GM12878 (cell line): Measurements from ENCODE around the gene FNIP1. TPM values are rescaled to one million over a fixed set of nuclear protein-coding genes. Genes with fewer than 3 reads are reported as not detected.

Source experiments
- ATAC-seq: fragments of 200-7000 bp; cut with Tn5 transposase; 3 replicates; pipeline ENCODE4 v1.9.1; 2020; ENCODE audit warnings: mild to moderate bottlenecking, moderate library complexity
- BruUV-seq: library from RNA; stranded (reverse); fragments of 400-500 nt; replicated peaks from 2 replicates; lab custom pipeline; 2021; lab: Mats Ljungman, UMichigan
- CTCF ChIA-PET: fragments of 300-600 bp; sonication (Branson Sonifier 250); formaldehyde crosslinking; extraction: SDS; loops from one replicate; lab custom pipeline; 2021; ENCODE audit warnings: inconsistent platforms; lab: Yijun Ruan, JAX
- POLR2A ChIA-PET: fragments of 350-600 bp; formaldehyde crosslinking; extraction: SDS; loops from one replicate; lab custom pipeline; 2021; ENCODE audit warnings: inconsistent platforms; lab: Charles Lee
- RAD21 ChIA-PET: fragments of 300-600 bp; sonication (Branson Sonifier 250); formaldehyde crosslinking; loops from one replicate; lab custom pipeline; 2023; ENCODE audit warnings: antibody characterized with exemption; ENCODE audit not compliant: unreplicated experiment; lab: Charles Lee
- SMC1A ChIA-PET: fragments of 300-600 bp; sonication (Branson Sonifier 250); formaldehyde crosslinking; loops from one replicate; lab custom pipeline; 2023; ENCODE audit not compliant: unreplicated experiment, uncharacterized antibody; lab: Charles Lee
- DNase-seq: peaks from one replicate; pipeline ENCODE4 v3.0.0-alpha.2; 2011; ENCODE audit warnings: low read depth, low spot score
- FAIRE-seq: peaks from 3 replicates; lab custom pipeline; 2011; peaks lifted over from hg19 to GRCh38; lab: Jason Lieb, UNC
- H2AFZ ChIP-seq: 2 replicates; pipeline ENCODE4 v1.6.0; 2011; ENCODE audit warnings: low read depth, low read length, control low read depth; ENCODE audit not compliant: control insufficient read depth
- H3K27ac ChIP-seq: 2 replicates; pipeline ENCODE4 v1.5.1; 2011; ENCODE audit warnings: control low read depth; ENCODE audit not compliant: control insufficient read depth, insufficient read depth
- H3K27me3 ChIP-seq, 2 experiments: replicated peaks in 1 of 2; 2 replicates each; pipeline versions ENCODE4 v1.6.0 to v1.6.1; 2011; ENCODE audit warnings: low read length in 1 of 2; ENCODE audit not compliant: control insufficient read depth in 2 of 2, insufficient read depth in 2 of 2
- H3K36me3 ChIP-seq, 2 experiments: 2 replicates each; pipeline ENCODE4 v1.5.1; 2011; ENCODE audit warnings: low read length in 1 of 2; ENCODE audit not compliant: control insufficient read depth in 2 of 2, insufficient read depth in 2 of 2
- H3K4me1 ChIP-seq: 2 replicates; pipeline ENCODE4 v1.6.1; 2011; ENCODE audit warnings: mild to moderate bottlenecking, low read length, moderate library complexity, mixed read lengths; ENCODE audit not compliant: control insufficient read depth, insufficient read depth
- H3K4me2 ChIP-seq: 2 replicates; pipeline ENCODE4 v1.6.0; 2011; ENCODE audit warnings: control low read depth; ENCODE audit not compliant: control insufficient read depth, insufficient read depth
- H3K4me3 ChIP-seq: fragments of 200-600 bp; sonication (generic); 2 replicates; pipeline ENCODE4 v1.5.1; 2016
- H3K79me2 ChIP-seq: 2 replicates; pipeline ENCODE4 v1.6.0; 2011; ENCODE audit warnings: low read length; ENCODE audit not compliant: control insufficient read depth, insufficient read depth
- H3K9ac ChIP-seq: 2 replicates; pipeline ENCODE4 v1.8.0; 2011; ENCODE audit warnings: low read length, control low read depth, mixed read lengths; ENCODE audit not compliant: control insufficient read depth, insufficient read depth
- H3K9me3 ChIP-seq: replicated peaks from 3 replicates; pipeline ENCODE4 v1.5.1; 2011; ENCODE audit warnings: mild to moderate bottlenecking, low read length; ENCODE audit not compliant: control insufficient read depth, insufficient read depth
- H4K20me1 ChIP-seq: 2 replicates; pipeline ENCODE4 v1.6.0; 2011; ENCODE audit not compliant: control insufficient read depth, insufficient read depth
- BCLAF1 ChIP-seq: fragments of 450-650 bp; IDR thresholded peaks from 2 replicates; pipeline ENCODE4 v1.6.1; 2017; ENCODE audit warnings: antibody characterized with exemption, mild to moderate bottlenecking, moderate library complexity
- BRCA1 ChIP-seq: IDR thresholded peaks from 2 replicates; pipeline ENCODE4 v1.6.1; 2011; ENCODE audit warnings: low read depth, low read length, improper control_type of control experiment
- IRF3 ChIP-seq: fragments of 450-650 bp; IDR thresholded peaks from 2 replicates; pipeline ENCODE4 v1.6.1; 2014; ENCODE audit warnings: mild to moderate bottlenecking
- JUNB ChIP-seq: IDR thresholded peaks from 2 replicates; pipeline ENCODE4 v1.6.1; 2016; ENCODE audit warnings: antibody characterized with exemption, mild to moderate bottlenecking
- JUND ChIP-seq: IDR thresholded peaks from 2 replicates; pipeline ENCODE4 v1.6.1; 2012; ENCODE audit warnings: low read depth, mild to moderate bottlenecking, low read length, improper control_type of control experiment, moderate library complexity
- NFYB ChIP-seq: IDR thresholded peaks from 2 replicates; pipeline ENCODE4 v1.6.1; 2011; ENCODE audit warnings: low read depth, mild to moderate bottlenecking, low read length, improper control_type of control experiment, moderate library complexity; ENCODE audit not compliant: insufficient read depth
- PAX5 ChIP-seq: IDR thresholded peaks from 2 replicates; pipeline ENCODE4 v1.6.1; 2011; ENCODE audit warnings: low read depth, low read length, borderline replicate concordance
- RBBP5 ChIP-seq: fragments of 200-600 bp; sonication (generic); conservative IDR thresholded peaks from 2 replicates; pipeline ENCODE4 v1.6.1; 2016
- TAF1 ChIP-seq: IDR thresholded peaks from 2 replicates; pipeline ENCODE4 v1.6.1; 2011; ENCODE audit warnings: mild to moderate bottlenecking, low read depth, low read length, borderline replicate concordance
- ZNF217 ChIP-seq: fragments of 450-650 bp; IDR thresholded peaks from 2 replicates; pipeline ENCODE4 v1.6.1; 2017; ENCODE audit warnings: antibody characterized with exemption, mild to moderate bottlenecking
- ZZZ3 ChIP-seq: IDR thresholded peaks from 2 replicates; pipeline ENCODE4 v1.6.1; 2011; ENCODE audit warnings: low read depth; ENCODE audit not compliant: control insufficient read depth, insufficient read length
- WGBS: methylation state at CpG from one replicate; pipeline ENCODE4 v1.1.6; 2016; ENCODE audit warnings: low lambda C conversion rate; ENCODE audit not compliant: insufficient replicate concordance, insufficient coverage; ENCODE audit errors: missing lambda C conversion rate; 5-methylcytosine and 5-hydroxymethylcytosine counted together
- in situ Hi-C: fragments of 300-500 bp; cut with MboI; formaldehyde crosslinking; loops from 9 replicates; pipeline ENCODE4 v1.14.3; 2018; ENCODE audit warnings: mixed read lengths
- intact Hi-C: fragments of 100-400 bp; cut with micrococcal nuclease; formaldehyde crosslinking; loops from one replicate; pipeline ENCODE4 v1.14.2; 2022; ENCODE audit not compliant: unreplicated experiment
- polyA plus RNA-seq, 11 experiments: library from polyadenylated mRNA; depleted of rRNA in 4 of 11; unstranded in 6 of 11; stranded (reverse) in 5 of 11; fragments of >200 nt; fragmentation: Nextera tagmentation in 4 of 11; fragmentation: Illumina TruSeq in 1 of 11; extraction: Ambion mirVana in 4 of 11; extraction: Trizol in 1 of 11; gene quantifications; 1 replicate in 1 of 11; 2 replicates in 10 of 11; pipeline versions ENCODE4 v1.2.1 to v1.2.3, GENCODE V29; 2011 to 2016; ENCODE audit warnings: inconsistent platforms in 2 of 11, missing spikeins in 2 of 11, low read depth in 1 of 11
- total RNA-seq, 4 experiments: library from RNA; depleted of rRNA in 3 of 4; stranded (reverse); fragments of >200 nt in 3 of 4; fragmentation: Illumina TruSeq in 1 of 4; extraction: Trizol in 1 of 4; gene quantifications; 2 replicates each; pipeline versions ENCODE4 v1.2.1 to v1.2.3, GENCODE V29; 2013 to 2021

The FNIP1 gene
- total and polyA plus RNA-seq, 10 of the 15 experiments (the other 5 are each of a cell fraction or from before 2014, with no cell fraction given): 4.3 to 18.0 (median 14.0) TPM

GRCh38 chr5:131751506-131751905 is 45.3 kb downstream of the FNIP1 start (continued):
- no peak for TF ChIP-seq NFYB
- no peak for TF ChIP-seq ZNF217
- no peak for TF ChIP-seq BCLAF1

- ChIA-PET SMC1A (interaction anchor here (0.7 to 1.6 kb wide), 3 partner anchors 10 to 52 kb away, joined by 3 to 4 read pairs (median 3); no protein-coding TSS in a partner anchor), POLR2A (interaction anchor here (0.6 kb wide), 1 partner anchor 103 kb away, joined by 3 read pairs; no protein-coding TSS in a partner anchor), CTCF (interaction anchor here (0.6 to 1.5 kb wide), 3 partner anchors 14 to 216 kb away, joined by 3 to 6 read pairs (median 3); no protein-coding TSS in a partner anchor), RAD21 (interaction anchor here (0.5 to 0.7 kb wide), 2 partner anchors 43 to 62 kb away, joined by 3 read pairs; no protein-coding TSS in a partner anchor)
- FAIRE-seq (no peak), ATAC-seq (no peak), DNase-seq (no peak)
- Histone ChIP-seq H3K36me3 (no peaks in the 10 kb centered on the region), H3K27ac (no peak overlapping the region), H2AFZ (no peak overlapping the region), H3K27me3 (no peaks in the 10 kb centered on the region), H3K79me2 (peaks cover 18% of the 10 kb centered on the region), H3K4me2 (no peak overlapping the region), H3K9ac (no peak overlapping the region), H4K20me1 (no peaks in the 10 kb centered on the region), H3K4me1 (peaks cover 9% of the 10 kb centered on the region; the same call in 1 of the 2 replicates), H3K4me3 (no peak overlapping the region), H3K9me3 (no peaks in the 10 kb centered on the region)
- in situ Hi-C loops: no loop called here
- intact Hi-C loops: no loop called here
- no TSS peak for BruUV-seq
- 94% methylated on average over 7 of the region's 7 CpGs for WGBS
- TF ChIP-seq PAX5: no peak
- no peak for TF ChIP-seq BRCA1
- TF ChIP-seq IRF3: no peak
- no peak for TF ChIP-seq ZZZ3
- no peak for TF ChIP-seq TAF1
- no peak for TF ChIP-seq JUND
- no peak for TF ChIP-seq RBBP5
- TF ChIP-seq JUNB: no peak
These were observed 46.9 kb downstream of the FNIP1 start for GRCh38 chr5:131749723-131750470.
